HG03442 (cell line): ENCODE results near the gene S100A12.

Experiments used
- ATAC-seq: cut with Tn5 transposase; IDR thresholded peaks from one replicate; pipeline ENCODE4 v1.9.1; 2021; ENCODE audit warnings: mild to moderate bottlenecking, moderate library complexity; ENCODE audit not compliant: unreplicated experiment

S100A12 gene

DNA sequence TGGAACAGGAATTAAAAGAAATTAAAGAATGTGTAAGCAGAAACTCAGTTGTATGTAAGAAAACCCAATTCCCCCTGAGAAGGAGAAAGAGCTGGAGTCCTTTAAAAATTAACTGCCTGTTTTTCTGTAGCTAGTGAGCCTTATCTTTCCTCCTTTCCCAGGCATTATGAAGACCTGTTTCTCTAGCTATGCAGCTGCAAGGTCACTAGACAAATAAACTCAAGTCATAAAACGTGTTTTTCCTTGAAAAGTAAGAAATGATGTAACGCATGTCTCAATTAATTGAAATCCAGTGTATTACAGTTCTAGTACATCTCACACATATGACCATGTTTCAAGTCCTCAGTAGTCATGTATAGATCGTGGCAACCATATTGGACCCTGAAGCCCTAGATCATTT, 5.3 kb downstream of the S100A12 start:
- no peak for ATAC-seq

DNA sequence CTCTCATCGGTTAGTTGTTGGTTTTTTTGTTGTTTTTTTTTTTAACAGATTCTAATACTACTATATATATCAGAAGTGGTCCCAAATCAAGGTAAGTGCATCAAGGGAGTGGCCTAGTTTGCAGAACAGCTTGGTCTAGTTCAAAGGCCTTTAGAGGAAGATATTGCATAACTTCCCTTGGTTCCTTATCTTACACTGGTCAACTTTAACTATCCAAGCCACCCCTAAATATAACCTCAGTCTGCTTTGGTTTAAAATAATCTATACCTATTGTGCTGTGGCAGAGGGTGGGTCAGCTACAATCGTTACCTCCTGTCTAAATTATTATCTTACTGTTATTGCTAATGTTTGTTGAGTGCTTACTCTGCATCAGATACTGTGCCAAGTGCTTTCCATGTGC, 6.9 kb downstream of the S100A12 start:
- no peak for ATAC-seq

DNA sequence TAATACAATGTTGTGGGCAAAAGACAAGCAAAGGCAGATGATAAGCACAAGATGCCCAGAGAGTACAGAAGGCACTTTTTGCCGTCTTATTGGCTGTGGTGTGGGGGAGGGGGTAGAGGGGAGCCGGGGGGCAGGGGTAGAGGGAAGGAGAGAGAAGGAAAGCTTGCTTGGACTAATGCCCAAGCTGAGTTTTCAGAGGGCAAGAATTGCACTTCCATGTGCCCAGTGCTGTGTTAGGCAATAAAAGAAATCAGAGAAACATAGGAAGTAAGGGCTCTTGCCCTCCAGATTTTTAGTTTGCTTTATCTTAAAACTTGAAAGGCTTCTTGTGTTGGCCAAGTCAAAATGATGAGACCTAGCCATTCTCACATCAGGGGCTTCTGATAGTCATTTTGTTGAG, 8.3 kb downstream of the S100A12 start:
- ATAC-seq: no peak

DNA sequence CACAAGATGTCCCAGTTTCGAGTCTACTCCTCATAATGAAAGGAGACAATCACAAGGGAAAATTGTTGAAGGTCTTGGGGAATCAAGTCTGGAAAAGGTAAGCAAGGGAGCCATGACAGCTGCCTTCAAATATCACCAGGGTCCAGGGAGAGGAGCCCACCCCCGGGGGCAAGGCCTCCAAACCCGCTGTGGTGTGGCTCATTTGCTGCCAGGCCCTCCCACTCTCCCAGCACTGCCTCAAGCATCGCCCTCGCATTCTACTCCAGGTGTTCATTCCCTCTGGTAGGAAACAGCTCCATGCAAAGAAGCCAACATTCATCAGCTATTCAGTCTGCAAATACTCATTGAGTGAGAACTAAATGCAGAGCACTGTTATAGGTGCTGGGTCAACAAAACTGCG, 9.2 kb downstream of the S100A12 start:
- ATAC-seq: no peak

DNA sequence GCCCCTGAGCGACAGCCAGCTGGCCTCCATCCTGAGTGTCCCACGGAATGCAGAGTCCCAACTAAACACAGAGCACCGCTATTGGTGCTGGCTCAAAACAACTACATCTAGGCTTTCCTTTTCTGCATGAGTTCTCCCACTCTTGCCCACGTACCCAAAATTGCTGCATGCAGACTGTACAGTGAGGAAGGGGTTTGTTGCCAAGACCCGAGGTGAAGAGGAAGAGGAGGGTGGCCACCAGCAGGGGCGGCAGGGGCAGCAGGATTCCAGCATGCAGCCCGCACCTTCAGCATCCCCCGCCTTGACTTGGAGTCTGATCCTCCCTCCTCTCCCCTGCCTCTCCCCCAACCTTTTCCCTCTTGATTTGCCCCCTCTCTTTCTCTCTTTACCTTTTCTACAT, 9.7 kb downstream of the S100A12 start:
- ATAC-seq: no peak

DNA sequence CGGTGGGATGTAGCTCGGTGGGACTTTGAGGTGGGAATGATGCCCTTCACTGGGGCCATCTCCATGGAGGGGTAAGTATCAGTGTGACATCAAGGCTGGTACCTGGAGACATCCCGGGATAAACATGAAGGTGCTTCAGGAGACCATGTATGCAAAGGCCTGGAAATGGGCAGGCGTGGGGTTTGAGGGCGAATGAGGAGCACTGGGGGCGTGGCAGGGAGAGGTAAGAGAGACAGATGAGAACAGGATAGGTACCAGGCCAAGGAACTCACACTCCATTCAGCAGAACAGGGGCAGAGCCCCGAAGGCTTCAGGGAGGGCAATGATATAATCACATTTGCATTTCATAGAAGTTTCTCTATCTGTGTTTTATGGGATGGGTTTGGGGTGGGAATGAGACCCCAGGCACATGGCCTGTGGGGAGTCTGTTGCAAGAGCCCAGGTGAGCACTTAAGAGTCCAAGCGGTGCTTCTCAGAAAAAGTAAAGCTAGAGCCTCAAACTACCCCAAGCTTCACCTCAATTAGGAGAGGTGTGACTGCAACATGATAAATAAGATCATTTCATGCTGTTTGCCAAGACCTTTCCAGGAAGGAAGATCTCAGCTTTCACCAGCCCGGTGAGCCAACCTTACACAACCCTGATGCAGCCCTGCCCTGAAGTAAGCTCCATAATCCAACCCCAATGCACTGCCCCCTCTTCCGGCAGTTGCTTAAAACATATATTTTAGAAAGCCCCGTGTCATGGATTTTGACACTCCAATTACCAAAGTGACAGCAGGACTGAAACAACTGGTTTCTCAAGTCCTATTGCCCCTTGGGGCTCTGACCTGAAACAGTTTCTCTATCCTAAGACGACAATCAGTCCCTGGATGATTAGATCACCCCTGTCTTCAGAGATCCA, 10.4 kb downstream of the S100A12 start:
- ATAC-seq: no peak

DNA sequence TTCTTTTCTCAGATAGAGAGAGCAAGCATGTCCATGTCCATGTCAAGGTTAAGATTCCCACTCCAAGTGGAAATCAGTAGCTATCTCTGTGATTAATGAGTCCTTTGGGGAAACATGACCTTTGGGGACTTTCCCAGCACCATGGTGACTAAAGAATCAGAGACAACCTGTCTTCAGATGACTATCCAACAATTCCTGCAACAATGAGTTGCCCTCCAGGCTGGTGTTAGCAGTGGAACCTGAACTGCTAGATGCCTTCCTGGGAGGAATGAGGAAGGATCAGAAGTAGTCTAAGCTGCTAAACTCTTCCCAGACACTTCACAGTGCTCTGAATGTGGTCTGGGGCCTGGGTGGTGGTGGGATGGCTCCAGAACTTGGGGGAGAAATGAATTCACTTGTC, 11.3 kb downstream of the S100A12 start:
- no peak for ATAC-seq

DNA sequence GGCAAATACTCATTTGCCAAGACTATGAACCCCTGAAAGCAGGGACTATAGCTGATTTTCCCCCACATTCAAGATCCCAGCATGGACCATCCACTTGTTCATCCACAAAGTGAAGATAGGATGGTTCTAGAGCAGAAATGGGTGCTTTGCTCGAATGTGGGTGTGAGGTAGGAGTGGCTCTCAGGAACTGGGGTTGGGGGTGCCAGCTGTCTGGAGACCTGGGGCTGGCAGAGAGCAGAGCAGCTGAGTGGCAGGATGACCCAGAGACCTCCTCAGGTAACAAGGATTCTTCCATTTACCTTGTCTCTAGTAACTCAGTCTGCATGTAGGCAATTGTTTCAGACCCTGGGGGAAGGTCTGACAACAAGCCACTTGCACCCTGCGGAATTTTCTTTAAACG, 11.8 kb downstream of the S100A12 start:
- no peak for ATAC-seq

DNA sequence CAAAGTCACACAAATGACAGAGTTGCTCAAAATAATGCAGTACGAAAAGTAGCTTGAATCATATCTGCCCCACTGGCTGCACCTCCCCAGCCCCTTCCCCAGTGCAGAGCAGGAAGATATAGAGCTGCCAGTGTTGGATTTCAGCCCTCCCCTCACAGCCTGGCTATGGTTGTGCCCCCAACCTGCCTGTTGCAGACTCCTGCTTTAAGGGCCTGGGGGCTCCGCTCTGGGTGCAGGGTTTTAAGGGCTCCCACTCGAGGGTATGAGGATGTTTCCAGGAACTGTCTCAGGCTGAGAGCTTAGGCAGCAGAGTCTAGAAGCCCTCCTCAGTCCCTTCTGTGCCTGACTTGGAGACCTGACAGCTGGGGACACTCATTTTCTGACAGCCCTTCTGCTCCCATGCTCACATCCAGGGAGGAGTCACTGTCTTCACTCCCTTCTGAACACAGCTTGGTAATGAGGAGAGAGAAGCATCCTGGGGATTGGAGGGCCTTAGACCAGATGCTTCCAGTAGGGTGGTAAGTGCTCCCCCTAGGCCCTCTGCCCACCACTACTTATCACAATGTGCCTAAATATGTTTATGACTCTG, 13.1 kb downstream of the S100A12 start:
- ATAC-seq: no peak

DNA sequence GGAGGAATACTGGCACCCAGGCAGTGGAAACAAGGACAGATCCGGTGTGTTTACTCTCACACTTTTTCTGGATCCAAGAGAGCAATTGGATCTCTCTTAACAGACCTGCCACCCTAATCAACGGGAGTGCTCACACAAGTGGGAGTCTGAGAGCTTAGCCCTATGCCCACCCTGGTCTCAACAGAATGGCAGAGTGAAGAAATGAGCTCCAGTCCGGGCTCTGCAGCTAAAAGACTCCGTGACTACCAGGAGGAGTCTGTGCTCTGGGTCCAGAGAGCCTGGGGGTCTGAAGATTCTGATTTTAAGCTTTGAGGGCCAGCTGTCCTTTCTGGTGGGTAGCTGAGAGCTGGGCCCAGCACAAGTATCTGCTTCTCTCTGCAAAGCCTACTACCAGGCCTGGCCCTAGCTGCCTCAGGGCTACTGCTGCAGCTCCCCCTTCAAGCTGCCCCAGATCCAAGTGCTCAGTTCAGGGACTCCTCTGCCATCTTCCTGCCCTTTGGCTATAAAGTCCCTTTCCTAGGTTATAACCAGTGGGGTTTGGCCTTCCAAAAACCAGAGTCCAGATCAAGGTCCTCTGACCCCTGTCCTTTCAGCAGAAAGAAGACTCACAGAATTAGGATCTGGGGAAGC, 13.8 kb downstream of the S100A12 start:
- ATAC-seq: no peak

DNA sequence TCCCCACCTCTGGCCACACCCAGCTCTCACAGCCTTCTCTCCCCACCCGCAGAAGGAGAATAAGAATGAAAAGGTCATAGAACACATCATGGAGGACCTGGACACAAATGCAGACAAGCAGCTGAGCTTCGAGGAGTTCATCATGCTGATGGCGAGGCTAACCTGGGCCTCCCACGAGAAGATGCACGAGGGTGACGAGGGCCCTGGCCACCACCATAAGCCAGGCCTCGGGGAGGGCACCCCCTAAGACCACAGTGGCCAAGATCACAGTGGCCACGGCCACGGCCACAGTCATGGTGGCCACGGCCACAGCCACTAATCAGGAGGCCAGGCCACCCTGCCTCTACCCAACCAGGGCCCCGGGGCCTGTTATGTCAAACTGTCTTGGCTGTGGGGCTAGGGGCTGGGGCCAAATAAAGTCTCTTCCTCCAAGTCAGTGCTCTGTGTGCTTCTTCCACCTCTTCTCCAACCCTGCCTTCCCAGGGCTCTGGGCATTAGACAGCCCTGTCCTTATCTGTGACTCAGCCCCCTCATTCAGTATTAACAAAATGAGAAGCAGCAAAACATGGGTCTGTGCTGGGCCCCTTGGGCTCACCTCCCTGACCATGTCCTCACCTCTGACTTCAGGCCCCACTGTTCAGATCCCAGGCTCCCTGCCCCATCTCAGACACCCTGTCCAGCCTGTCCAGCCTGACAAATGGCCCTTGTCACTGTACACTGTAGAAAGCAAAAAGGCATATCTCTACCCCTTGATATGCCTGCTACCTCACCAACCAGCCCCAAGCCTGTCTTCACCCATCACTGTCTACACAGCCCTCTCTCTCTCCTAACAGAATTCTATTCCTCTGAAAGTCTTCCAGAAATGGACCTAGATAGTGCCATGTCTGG, 14.6 kb downstream of the S100A12 start:
- no peak for ATAC-seq

DNA sequence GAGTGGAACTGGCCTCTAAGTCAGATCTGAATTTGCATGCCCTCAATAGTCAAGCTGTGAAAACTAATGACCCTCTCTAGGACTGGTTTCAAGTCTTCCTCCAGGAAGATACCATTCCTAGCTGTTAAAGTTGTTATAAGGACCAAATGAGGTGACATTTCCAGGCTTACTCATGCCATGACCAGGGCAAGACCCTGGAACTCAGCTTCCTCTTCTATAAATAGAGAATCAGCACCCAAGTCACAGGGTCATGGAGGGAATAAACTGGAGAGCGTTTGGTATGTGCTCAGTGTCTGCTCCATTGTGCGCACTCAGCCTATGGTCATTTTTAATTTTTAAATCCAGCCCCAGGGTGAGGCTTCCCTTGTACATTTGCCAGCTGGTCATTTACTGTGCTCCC, 15.2 kb downstream of the S100A12 start:
- ATAC-seq: no peak

DNA sequence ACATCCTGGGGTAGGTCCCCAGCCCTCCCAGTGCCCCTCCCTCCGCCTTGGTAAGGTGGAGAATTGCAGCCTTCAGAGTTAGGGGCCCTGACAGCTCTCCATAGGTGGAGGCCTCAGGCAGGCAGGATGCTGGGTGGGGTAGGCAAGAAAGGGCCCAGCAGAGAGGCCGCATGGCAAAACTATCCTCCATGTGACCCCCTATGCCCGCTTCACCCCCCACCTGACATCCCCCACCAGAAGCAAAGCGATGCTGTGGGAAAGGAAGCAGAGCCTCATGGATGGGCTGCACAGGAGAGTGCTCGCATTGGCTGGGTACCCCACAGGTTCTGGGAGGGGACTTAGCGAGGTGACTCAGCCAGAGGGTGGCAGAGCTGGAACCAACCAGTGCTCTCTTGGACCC, 16.2 kb downstream of the S100A12 start:
- ATAC-seq: no peak

DNA sequence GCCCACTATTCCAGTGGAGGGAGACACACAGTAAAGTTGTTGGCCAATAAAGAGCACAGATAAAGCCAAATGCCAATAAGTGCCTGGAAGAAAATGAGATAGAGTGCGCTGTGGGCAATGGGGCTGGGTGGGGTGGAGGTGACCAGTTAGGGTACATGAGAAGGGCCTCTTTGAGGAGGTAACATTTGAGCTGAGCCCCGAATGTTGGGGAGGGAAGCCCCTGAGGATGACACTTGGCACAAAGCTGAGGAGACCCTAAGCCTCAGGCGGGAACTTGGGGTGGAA, 16.8 kb downstream of the S100A12 start:
- ATAC-seq: no peak

DNA sequence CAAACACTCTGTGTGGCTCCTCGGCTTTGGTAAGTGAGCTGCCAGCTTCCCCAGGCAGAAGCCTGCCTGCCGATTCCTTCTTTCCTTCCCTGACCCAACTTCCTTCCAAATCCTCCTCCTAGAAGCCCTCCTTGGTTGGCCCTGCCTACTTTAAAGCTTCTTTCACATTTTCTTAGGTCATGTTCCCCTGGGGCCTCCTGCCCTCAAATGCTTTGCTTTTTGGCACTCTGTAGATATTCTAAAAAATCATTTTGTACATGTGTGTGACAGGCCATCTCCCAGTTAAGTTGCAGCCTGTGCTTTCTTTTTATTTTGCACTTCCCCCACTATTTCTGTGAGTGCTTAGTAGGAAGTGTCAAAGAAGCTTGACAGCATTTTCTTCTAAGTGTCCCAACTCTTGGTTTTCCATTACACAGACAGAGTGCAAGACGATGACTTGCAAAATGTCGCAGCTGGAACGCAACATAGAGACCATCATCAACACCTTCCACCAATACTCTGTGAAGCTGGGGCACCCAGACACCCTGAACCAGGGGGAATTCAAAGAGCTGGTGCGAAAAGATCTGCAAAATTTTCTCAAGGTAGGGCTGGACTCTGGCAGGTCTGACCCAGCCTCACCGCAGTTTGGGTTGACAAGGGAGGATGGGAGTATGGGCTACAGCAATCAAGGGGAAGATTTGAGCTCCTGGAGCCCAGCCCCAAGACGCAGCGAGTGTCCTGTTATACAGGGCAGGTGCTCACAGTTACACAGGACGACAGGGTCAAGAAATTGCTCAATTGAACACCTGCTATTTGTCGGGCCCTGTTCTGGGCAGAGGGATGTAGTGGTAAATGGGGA, 17.3 kb downstream of the S100A12 start, which contains the start of gene S100A9:
Gene S100A9, plus strand, starts transcription at position 2 of the 838 bp plus-strand sequence. Its CDS starts 430 bp downstream, at position 432.
- ATAC-seq: no peak

DNA sequence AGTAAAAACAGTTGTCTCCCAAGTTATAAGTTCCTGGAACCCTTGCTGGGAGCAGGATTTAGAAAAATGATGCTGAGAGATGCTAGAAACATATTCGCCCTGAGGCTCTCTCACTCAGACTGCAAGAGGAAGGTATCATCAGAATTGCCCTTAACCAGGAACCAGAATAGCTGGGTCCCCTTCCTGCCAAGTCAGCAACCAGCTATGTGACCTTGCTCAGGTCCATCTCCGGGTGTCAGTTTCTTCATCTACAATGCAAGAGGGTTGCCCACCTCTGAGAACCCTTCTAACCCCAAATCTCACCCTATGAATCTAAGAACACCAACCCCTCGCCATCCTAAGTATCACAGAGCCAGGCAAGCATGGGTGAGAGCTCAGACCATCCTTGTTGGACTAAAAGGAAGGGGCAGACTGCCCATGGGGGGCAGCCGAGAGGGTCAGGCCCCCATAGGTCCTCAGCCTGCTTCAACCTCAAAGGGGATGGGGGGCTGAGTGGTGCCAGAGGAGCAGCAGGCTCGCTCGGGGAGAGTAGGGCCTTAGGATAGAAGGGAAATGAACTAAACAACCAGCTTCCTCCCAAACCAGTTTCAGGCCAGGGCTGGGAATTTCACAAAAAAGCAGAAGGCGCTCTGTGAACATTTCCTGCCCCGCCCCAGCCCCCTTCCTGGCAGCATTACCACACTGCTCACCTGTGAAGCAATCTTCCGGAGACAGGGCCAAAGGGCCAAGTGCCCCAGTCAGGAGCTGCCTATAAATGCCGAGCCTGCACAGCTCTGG, 18.2 kb downstream of the S100A12 start:
- ATAC-seq: no peak

DNA sequence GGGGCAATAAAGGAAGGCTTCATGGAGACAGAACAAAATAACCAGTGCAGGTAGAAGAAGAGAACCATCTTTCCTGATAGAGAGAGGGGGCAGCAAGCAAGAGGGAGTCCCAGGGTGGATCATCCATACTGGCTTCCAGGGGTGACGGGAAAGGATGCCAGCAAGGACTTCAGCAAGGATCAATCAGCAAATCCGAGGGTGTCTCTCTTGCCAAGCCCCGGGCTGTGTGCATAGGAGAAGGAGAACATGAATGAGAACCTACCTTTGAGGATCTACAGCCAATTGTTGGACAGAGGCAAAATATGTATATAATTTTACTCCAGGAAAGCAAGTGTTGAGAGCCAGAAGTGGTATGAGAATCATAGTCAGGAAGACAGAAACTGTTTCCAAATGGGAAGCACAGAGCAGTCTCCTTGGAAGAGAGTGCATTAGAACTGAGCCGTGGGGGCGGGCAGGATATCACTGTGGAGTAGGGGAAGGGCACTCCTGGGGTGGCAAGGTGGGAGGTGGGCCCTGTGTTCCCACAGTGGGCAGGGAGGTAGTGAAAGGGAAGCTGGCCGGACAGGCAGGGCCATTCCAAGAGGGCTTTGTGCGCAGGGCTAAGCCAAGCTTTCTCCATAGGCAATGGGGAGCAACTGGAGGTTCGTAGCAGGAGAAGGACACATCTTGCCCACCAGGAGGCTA, 18.9 kb downstream of the S100A12 start:
- ATAC-seq: no peak

DNA sequence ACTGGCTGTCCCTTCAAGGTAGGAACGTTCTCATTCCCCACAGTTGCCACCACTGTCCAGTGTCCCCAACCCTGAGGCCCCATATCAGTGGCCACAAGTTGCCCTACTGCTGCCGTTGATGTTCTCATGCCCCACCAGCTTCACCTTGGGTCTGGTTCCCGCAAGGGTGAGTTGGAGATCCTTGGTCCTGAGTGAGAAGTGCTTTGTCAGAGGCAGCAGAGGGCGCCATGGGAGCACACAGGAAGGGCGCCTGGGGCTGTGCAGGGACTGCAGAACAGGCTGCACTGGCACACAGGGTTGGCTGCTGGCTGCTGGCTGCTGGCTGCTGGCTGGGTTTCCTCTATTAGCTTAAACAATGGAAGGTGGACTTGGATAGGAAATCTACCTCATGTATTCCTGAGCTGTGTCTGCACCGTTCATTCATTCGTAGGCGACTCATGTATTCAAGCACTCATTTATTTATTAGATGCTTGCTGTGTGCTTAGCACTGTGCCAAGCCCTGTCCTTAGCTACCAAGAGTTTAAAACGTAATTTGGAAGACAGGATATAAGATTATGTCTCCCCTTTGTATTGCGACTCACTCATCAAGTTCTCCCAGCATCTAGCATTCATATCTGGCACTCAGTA, 19.9 kb downstream of the S100A12 start:
- ATAC-seq: no peak
